A673 (cell line): ENCODE results near the gene UBE2G1.

Source experiments
- CTCF ChIP-seq: fragments of 300-800, 200-600 bp; sonication (generic); conservative IDR thresholded peaks from 2 replicates; pipeline ENCODE4 v1.5.1; 2017; ENCODE audit warnings: low read depth, mild to moderate bottlenecking, antibody characterized with exemption, low read length, moderate library complexity, mixed read lengths
- EZH2 ChIP-seq: fragments of 200-600 bp; sonication (generic); IDR thresholded peaks from 2 replicates; pipeline ENCODE4 v1.6.1; 2017; ENCODE audit warnings: borderline replicate concordance, low read depth, mild to moderate bottlenecking, mixed read lengths, antibody characterized with exemption, low read length; ENCODE audit not compliant: poor library complexity, severe bottlenecking

GRCh38 chr17:4241535-4241934 lies 124.9 kb downstream of the UBE2G1 start:
- no peak for TF ChIP-seq CTCF
- no peak for TF ChIP-seq EZH2
